ENCODE data around the gene ACER3.

The ACER3 gene

GRCh38 chr11:77057938-77058474 is 197.3 kb downstream of the ACER3 start:
- Histone ChIP-seq H2BK12ac (ENCODE audit: low read length) (no peak overlapping the region), H2BK15ac (ENCODE audit: low read length) (no peak overlapping the region), H4K91ac (ENCODE audit: low read depth, low read length, poor library complexity) (no peak overlapping the region), H3K9me3 (replicated peaks in 1 of 2; ENCODE audit: control insufficient read depth in 2 of 2, insufficient read depth in 1 of 2, low read depth in 1 of 2, low read length in 2 of 2) (peaks cover 8 to 18% of the 10 kb centered on the region in 2 donors), H3K27ac (replicated peaks; ENCODE audit: low read length) (no peak overlapping the region), H4K8ac (ENCODE audit: low read depth, low read length) (no peak overlapping the region), H3K4me1 (ENCODE audit: control insufficient read depth in 2 of 2, insufficient read depth in 1 of 2, low read depth in 1 of 2, low read length in 2 of 2) (peaks cover 0 to 20% of the 10 kb centered on the region in 2 donors), H3K14ac (ENCODE audit: low read length) (no peak overlapping the region), H3K36me3 (replicated peaks in 1 of 2; ENCODE audit: control insufficient read depth in 2 of 2, insufficient read depth in 2 of 2, low read length in 2 of 2) (no peaks in the 10 kb centered on the region), H3K4me2 (ENCODE audit: insufficient read depth, low read length, poor library complexity, severe bottlenecking) (no peak overlapping the region), H3K18ac (ENCODE audit: low read length) (no peak overlapping the region), H3K4ac (ENCODE audit: low read length) (no peak overlapping the region), H3K9ac (ENCODE audit: low read depth, low read length, poor library complexity) (no peak overlapping the region), H3K4me3 (ENCODE audit: low read length in 2 of 2) (no peak overlapping the region), H2AK5ac (ENCODE audit: low read depth, low read length) (no peak overlapping the region), H3K27me3 (ENCODE audit: control insufficient read depth in 3 of 3, insufficient read depth in 3 of 3, low read depth in 1 of 3, low read length in 3 of 3) (no peaks in the 10 kb centered on the region), H2BK5ac (ENCODE audit: low read length) (no peak overlapping the region), H2BK120ac (ENCODE audit: low read depth, low read length) (no peak overlapping the region), H2AFZ (ENCODE audit: low read length) (no peak overlapping the region), H3K79me1 (ENCODE audit: low read depth, low read length) (no peaks in the 10 kb centered on the region), H3K23ac (ENCODE audit: low read depth, low read length, poor library complexity) (no peak overlapping the region)
- DNase-seq (ENCODE audit: low spot score), result no peak
- WGBS, 2 donors (ENCODE audit: extremely low coverage in 2 of 2, insufficient read length in 2 of 2, insufficient replicate concordance in 1 of 2), result no CpG with 5 or more reads among the region's 9 CpGs

DNA sequence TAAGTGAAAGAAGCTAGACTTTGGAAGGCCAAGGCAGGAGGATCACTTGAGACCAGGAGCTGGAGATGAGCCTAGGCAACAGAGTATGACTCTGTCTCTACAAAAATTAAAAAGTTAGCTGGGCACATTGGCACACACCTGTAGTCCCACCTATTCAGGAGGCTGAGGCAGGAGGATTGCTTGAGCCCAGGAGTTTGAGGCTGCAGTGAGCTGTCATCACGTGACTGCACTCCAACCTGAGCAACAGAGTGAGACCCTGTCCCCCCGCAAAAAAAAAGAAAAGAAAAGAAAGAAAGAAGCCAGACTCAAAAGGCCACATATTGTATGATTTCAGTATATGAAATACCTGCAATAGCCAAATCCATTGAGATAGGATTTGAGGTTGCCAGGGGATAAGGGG is 198.2 kb downstream of the ACER3 start:
- Histone ChIP-seq H2BK120ac (ENCODE audit: low read depth, low read length) (no peak overlapping the region), H3K9ac (ENCODE audit: low read depth, low read length, poor library complexity) (no peak overlapping the region), H2BK12ac (ENCODE audit: low read length) (no peak overlapping the region), H3K14ac (ENCODE audit: low read length) (no peak overlapping the region), H3K79me1 (ENCODE audit: low read depth, low read length) (no peaks in the 10 kb centered on the region), H3K9me3 (replicated peaks in 1 of 2; ENCODE audit: control insufficient read depth in 2 of 2, insufficient read depth in 1 of 2, low read depth in 1 of 2, low read length in 2 of 2) (peaks cover 8 to 18% of the 10 kb centered on the region in 2 donors), H3K4ac (ENCODE audit: low read length) (no peak overlapping the region), H3K27me3 (ENCODE audit: control insufficient read depth in 3 of 3, insufficient read depth in 3 of 3, low read depth in 1 of 3, low read length in 3 of 3) (no peaks in the 10 kb centered on the region), H3K4me1 (ENCODE audit: control insufficient read depth in 2 of 2, insufficient read depth in 1 of 2, low read depth in 1 of 2, low read length in 2 of 2) (peaks cover 0 to 11% of the 10 kb centered on the region in 2 donors), H4K8ac (ENCODE audit: low read depth, low read length) (no peak overlapping the region), H4K91ac (ENCODE audit: low read depth, low read length, poor library complexity) (no peak overlapping the region), H3K18ac (ENCODE audit: low read length) (no peak overlapping the region), H2AK5ac (ENCODE audit: low read depth, low read length) (no peak overlapping the region), H3K23ac (ENCODE audit: low read depth, low read length, poor library complexity) (no peak overlapping the region), H3K36me3 (replicated peaks in 1 of 2; ENCODE audit: control insufficient read depth in 2 of 2, insufficient read depth in 2 of 2, low read length in 2 of 2) (no peaks in the 10 kb centered on the region), H2AFZ (ENCODE audit: low read length) (no peak overlapping the region), H2BK15ac (ENCODE audit: low read length) (no peak overlapping the region), H2BK5ac (ENCODE audit: low read length) (no peak overlapping the region), H3K4me3 (ENCODE audit: low read length in 2 of 2) (no peak overlapping the region), H3K4me2 (ENCODE audit: insufficient read depth, low read length, poor library complexity, severe bottlenecking) (no peak overlapping the region), H3K27ac (replicated peaks; ENCODE audit: low read length) (no peak overlapping the region)
- no peak for DNase-seq (ENCODE audit: low spot score)
- no CpG with 5 or more reads among the region's 2 CpGs for WGBS, 2 donors (ENCODE audit: extremely low coverage in 2 of 2, insufficient read length in 2 of 2, insufficient replicate concordance in 1 of 2)

GRCh38 chr11:77059806-77060205 is 199.1 kb downstream of the ACER3 start:
- H4K8ac ChIP-seq (ENCODE audit: low read depth, low read length), result no peak overlapping the region
- no peak overlapping the region for H3K9ac ChIP-seq (ENCODE audit: low read depth, low read length, poor library complexity)
- no peak for DNase-seq (ENCODE audit: low spot score)
- no peak overlapping the region for H3K18ac ChIP-seq (ENCODE audit: low read length)
- no CpG with 5 or more reads among the region's 5 CpGs for WGBS, 2 donors (ENCODE audit: extremely low coverage in 2 of 2, insufficient read length in 2 of 2, insufficient replicate concordance in 1 of 2)
- H3K79me1 ChIP-seq (ENCODE audit: low read depth, low read length), result no peaks in the 10 kb centered on the region
- H3K4me2 ChIP-seq (ENCODE audit: insufficient read depth, low read length, poor library complexity, severe bottlenecking), result no peak overlapping the region
- H2BK15ac ChIP-seq (ENCODE audit: low read length), result no peak overlapping the region
- H4K91ac ChIP-seq (ENCODE audit: low read depth, low read length, poor library complexity), result no peak overlapping the region
- H3K27me3 ChIP-seq (ENCODE audit: control insufficient read depth in 3 of 3, insufficient read depth in 3 of 3, low read depth in 1 of 3, low read length in 3 of 3), result peaks cover 0 to 2% (median 0%) of the 10 kb centered on the region in 3 experiments
- no peaks in the 10 kb centered on the region for H3K36me3 ChIP-seq (replicated peaks in 1 of 2; ENCODE audit: control insufficient read depth in 2 of 2, insufficient read depth in 2 of 2, low read length in 2 of 2)
- no peak overlapping the region for H3K4me3 ChIP-seq (ENCODE audit: low read length in 2 of 2)
- H3K14ac ChIP-seq (ENCODE audit: low read length), result no peak overlapping the region
- H3K23ac ChIP-seq (ENCODE audit: low read depth, low read length, poor library complexity), result no peak overlapping the region
- peaks cover 0 to 5% of the 10 kb centered on the region in 2 donors for H3K4me1 ChIP-seq (ENCODE audit: control insufficient read depth in 2 of 2, insufficient read depth in 1 of 2, low read depth in 1 of 2, low read length in 2 of 2)
- H3K27ac ChIP-seq (replicated peaks; ENCODE audit: low read length), result no peak overlapping the region
- H2AFZ ChIP-seq (ENCODE audit: low read length), result no peak overlapping the region
- H2AK5ac ChIP-seq (ENCODE audit: low read depth, low read length), result no peak overlapping the region
- H2BK120ac ChIP-seq (ENCODE audit: low read depth, low read length), result no peak overlapping the region
- no peak overlapping the region for H2BK12ac ChIP-seq (ENCODE audit: low read length)
- H3K4ac ChIP-seq (ENCODE audit: low read length), result no peak overlapping the region
- H3K9me3 ChIP-seq (replicated peaks in 1 of 2; ENCODE audit: control insufficient read depth in 2 of 2, insufficient read depth in 1 of 2, low read depth in 1 of 2, low read length in 2 of 2), result peaks cover 8 to 18% of the 10 kb centered on the region in 2 donors
- H2BK5ac ChIP-seq (ENCODE audit: low read length), result no peak overlapping the region

DNA sequence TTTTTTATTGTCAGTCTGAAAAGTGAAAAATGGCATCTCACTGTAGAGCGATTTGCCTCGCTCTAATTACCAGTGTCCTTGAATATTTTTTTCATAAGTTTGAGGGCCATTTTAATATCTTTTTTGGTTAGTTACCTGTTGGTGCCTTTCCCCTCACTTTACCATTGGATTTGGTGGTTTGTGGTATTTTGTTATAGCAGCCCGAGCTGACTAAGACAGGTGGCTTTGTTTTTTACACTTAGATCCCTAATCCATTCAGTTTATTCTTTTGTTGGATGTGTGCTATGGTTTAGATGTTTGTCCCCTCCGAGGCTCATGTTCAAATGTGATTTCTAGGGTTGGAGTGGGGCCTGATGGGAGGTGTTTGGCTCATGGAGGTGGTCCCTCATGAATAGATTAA is 199.5 kb downstream of the ACER3 start:
- peaks cover 8 to 18% of the 10 kb centered on the region in 2 donors for H3K9me3 ChIP-seq (replicated peaks in 1 of 2; ENCODE audit: control insufficient read depth in 2 of 2, insufficient read depth in 1 of 2, low read depth in 1 of 2, low read length in 2 of 2)
- no peaks in the 10 kb centered on the region for H3K36me3 ChIP-seq (replicated peaks in 1 of 2; ENCODE audit: control insufficient read depth in 2 of 2, insufficient read depth in 2 of 2, low read length in 2 of 2)
- H3K4ac ChIP-seq (ENCODE audit: low read length), result no peak overlapping the region
- peaks cover 0 to under 1% of the 10 kb centered on the region in 2 donors for H3K4me1 ChIP-seq (ENCODE audit: control insufficient read depth in 2 of 2, insufficient read depth in 1 of 2, low read depth in 1 of 2, low read length in 2 of 2)
- WGBS, 2 donors (ENCODE audit: extremely low coverage in 2 of 2, insufficient read length in 2 of 2, insufficient replicate concordance in 1 of 2), result no CpG with 5 or more reads among the region's 4 CpGs
- H3K4me2 ChIP-seq (ENCODE audit: insufficient read depth, low read length, poor library complexity, severe bottlenecking), result no peak overlapping the region
- no peak overlapping the region for H2AFZ ChIP-seq (ENCODE audit: low read length)
- no peak overlapping the region for H2AK5ac ChIP-seq (ENCODE audit: low read depth, low read length)
- no peak overlapping the region for H4K8ac ChIP-seq (ENCODE audit: low read depth, low read length)
- no peak overlapping the region for H2BK120ac ChIP-seq (ENCODE audit: low read depth, low read length)
- H3K14ac ChIP-seq (ENCODE audit: low read length), result no peak overlapping the region
- no peak overlapping the region for H3K4me3 ChIP-seq (ENCODE audit: low read length in 2 of 2)
- H3K9ac ChIP-seq (ENCODE audit: low read depth, low read length, poor library complexity), result no peak overlapping the region
- no peak overlapping the region for H2BK5ac ChIP-seq (ENCODE audit: low read length)
- H2BK12ac ChIP-seq (ENCODE audit: low read length), result no peak overlapping the region
- no peaks in the 10 kb centered on the region for H3K79me1 ChIP-seq (ENCODE audit: low read depth, low read length)
- H3K18ac ChIP-seq (ENCODE audit: low read length), result no peak overlapping the region
- DNase-seq (ENCODE audit: low spot score), result no peak
- H3K23ac ChIP-seq (ENCODE audit: low read depth, low read length, poor library complexity), result no peak overlapping the region
- H2BK15ac ChIP-seq (ENCODE audit: low read length), result no peak overlapping the region
- no peak overlapping the region for H4K91ac ChIP-seq (ENCODE audit: low read depth, low read length, poor library complexity)
- peaks cover 0 to 3% (median 0%) of the 10 kb centered on the region in 3 experiments for H3K27me3 ChIP-seq (ENCODE audit: control insufficient read depth in 3 of 3, insufficient read depth in 3 of 3, low read depth in 1 of 3, low read length in 3 of 3)
- H3K27ac ChIP-seq (replicated peaks; ENCODE audit: low read length), result no peak overlapping the region
